Stimulated activated CD8-positive, alpha-beta memory T cell treated with anti-CD3 and anti-CD28 coated beads, Interleukin-15, amount 100 ng/mL, for 48 hours (primary cell): ENCODE data around the gene MYO18B.

ENCODE experiments used
- DNase-seq, 2 donors: peaks; one replicate each; pipeline ENCODE4 v3.0.0-alpha.2; 2020; ENCODE audit warnings: low read depth in 2 of 2

MYO18B gene

GRCh38 chr22:26045860-26046259 lies 303.9 kb downstream of the MYO18B start:
- no peak for DNase-seq

GRCh38 chr22:26047516-26047915 lies 305.5 kb downstream of the MYO18B start:
- DNase-seq, result no peak

- no peak for DNase-seq
Measured at GRCh38 chr22:26047920-26048319, 305.9 kb downstream of the MYO18B start.

GRCh38 chr22:26050079-26050478 lies 308.1 kb downstream of the MYO18B start:
- no peak for DNase-seq

GRCh38 chr22:26053737-26054316 lies 311.8 kb downstream of the MYO18B start:
- no peak for DNase-seq

GRCh38 chr22:26054841-26055605 lies 313.0 kb downstream of the MYO18B start:
- no peak for DNase-seq

- no peak for DNase-seq
Measured at GRCh38 chr22:26055693-26056092, 313.7 kb downstream of the MYO18B start.

- DNase-seq, result no peak
Measured at GRCh38 chr22:26056455-26057200, 314.6 kb downstream of the MYO18B start.

GRCh38 chr22:26057731-26058130 lies 315.7 kb downstream of the MYO18B start:
- DNase-seq, result no peak

- DNase-seq, result no peak
Measured at GRCh38 chr22:26064048-26064447, 322.1 kb downstream of the MYO18B start.

GRCh38 chr22:26065847-26066246 lies 323.9 kb downstream of the MYO18B start:
- no peak for DNase-seq

- no peak for DNase-seq
Measured at GRCh38 chr22:26066534-26066933, 324.5 kb downstream of the MYO18B start.

GRCh38 chr22:26068571-26068970 lies 326.6 kb downstream of the MYO18B start:
- no peak for DNase-seq

GRCh38 chr22:26072621-26073020 lies 330.6 kb downstream of the MYO18B start:
- DNase-seq, result no peak

GRCh38 chr22:26075251-26075650 lies 333.3 kb downstream of the MYO18B start:
- DNase-seq, result no peak

GRCh38 chr22:26079009-26079408 lies 337.0 kb downstream of the MYO18B start:
- DNase-seq, result no peak
